Fibroblast of pulmonary artery (primary cell): ENCODE measurements around the gene PFDN6.

Experiments used
- DNase-seq: peaks from one replicate; pipeline ENCODE4 v3.0.0-alpha.2; 2010; ENCODE audit warnings: low read depth
- H3K4me3 ChIP-seq: replicated peaks from 2 replicates; pipeline ENCODE4 v1.5.1; 2011; ENCODE audit warnings: low read depth, mild to moderate bottlenecking, control low read depth, low read length, moderate library complexity
- TF ChIP-seq, protein P1 (sequence below): IDR thresholded peaks from 2 replicates; pipeline ENCODE4 v1.5.1; 2011; ENCODE audit warnings: mild to moderate bottlenecking, control low read depth, low read length, inconsistent platforms; ENCODE audit errors: missing control alignments

Gene PFDN6

DNA sequence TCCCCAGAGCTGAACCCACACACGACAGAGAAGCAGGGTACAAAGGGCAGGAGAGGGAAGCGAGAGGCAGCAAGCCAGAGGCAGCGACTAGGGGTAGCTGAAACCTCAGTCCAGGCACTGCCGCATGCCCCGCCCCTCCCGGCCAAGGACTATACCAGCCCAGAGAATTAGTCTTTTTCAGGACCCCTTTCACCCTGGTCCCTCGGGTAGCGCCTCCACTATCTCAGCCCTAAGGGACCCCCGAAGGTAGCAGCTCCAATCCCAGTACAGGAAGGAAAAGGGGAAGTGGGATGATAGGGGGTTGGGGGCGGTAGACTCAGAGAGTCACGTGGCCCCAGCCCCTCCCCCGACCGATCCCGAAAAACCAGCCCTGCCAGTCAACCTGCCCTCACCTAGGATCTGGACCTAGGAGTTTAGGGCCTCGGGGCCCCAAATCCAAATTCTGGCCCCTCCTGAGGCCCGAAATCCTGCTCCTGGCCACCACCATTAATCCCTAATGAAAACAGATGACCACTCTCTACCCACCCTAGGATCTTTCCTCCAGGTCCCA is 8.1 kb downstream of the PFDN6 start:
- no peak for DNase-seq
- H3K4me3 ChIP-seq: peak overlapping the region; percentile 81
- TF ChIP-seq, protein P1, sequence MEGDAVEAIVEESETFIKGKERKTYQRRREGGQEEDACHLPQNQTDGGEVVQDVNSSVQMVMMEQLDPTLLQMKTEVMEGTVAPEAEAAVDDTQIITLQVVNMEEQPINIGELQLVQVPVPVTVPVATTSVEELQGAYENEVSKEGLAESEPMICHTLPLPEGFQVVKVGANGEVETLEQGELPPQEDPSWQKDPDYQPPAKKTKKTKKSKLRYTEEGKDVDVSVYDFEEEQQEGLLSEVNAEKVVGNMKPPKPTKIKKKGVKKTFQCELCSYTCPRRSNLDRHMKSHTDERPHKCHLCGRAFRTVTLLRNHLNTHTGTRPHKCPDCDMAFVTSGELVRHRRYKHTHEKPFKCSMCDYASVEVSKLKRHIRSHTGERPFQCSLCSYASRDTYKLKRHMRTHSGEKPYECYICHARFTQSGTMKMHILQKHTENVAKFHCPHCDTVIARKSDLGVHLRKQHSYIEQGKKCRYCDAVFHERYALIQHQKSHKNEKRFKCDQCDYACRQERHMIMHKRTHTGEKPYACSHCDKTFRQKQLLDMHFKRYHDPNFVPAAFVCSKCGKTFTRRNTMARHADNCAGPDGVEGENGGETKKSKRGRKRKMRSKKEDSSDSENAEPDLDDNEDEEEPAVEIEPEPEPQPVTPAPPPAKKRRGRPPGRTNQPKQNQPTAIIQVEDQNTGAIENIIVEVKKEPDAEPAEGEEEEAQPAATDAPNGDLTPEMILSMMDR: no peak

DNA sequence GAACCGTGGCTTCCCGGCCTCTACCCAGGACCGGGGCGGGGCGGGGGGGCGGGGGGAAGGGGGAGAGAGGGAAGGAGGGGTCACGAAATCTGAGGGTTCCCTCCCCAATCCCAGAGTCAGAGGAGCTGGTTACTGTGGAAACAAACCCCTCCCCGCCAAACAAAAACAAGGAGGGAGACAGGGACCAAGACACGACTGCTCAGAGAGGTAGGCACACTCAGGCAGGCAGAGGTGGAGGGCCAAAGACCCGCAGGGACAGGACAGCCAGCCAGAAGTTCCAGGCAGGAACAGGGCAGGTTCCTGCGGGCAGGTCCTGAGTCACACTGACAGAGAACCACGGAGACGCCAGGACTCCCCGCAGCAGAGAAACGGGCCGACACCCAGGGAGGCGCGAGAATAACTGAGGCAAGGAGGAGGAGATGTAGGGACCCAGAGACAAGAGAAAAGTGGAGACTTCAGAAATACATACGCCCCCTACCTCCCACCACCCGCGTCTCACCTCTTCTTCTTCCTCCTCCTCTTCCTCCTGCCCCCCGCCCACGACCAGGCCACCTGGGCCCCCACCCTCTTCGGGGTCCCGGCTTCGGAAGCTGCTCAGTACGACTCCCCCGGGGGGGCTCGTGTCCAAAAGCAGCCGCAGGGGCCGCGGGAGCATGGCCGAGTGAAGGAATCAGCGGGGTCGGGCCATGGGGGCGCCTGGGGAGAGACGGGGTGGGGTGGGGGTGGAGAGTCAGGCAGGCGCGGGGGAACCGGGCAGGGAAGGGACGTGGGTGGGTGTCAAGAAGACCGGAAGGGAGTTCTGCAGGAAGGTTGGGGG is 8.8 kb downstream of the PFDN6 start:
- DNase-seq: peak; percentile 90
- H3K4me3 ChIP-seq: peak overlapping the region; percentile 81
- TF ChIP-seq, protein P1: no peak

DNA sequence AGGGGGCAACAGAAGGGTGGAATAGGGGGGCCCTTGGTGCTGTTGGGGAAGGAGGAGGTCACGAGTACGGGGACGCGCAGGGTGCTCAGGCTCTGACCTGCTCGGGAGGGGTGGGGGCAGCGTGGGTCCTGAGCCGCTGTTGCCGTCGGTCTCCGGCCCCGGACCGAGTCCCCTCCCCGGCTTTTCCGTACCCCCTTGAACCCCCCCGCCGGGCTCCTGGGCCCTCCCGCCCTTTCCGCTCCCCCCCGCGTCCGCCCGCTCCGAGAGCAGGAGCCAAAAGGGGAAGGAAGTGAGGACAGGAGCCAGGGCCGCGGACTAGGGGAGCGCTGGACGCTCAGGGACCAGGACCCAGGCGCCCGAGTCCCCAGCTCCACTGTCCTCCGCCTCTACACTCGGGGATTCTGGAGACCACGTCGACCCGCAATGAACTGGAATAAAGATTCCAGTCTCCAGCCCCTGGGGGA is 9.4 kb downstream of the PFDN6 start, which contains the start of gene RGL2:
TSS of gene RGL2 (minus strand) at position 170 of the 464 bp plus-strand sequence. CDS start 332 bp downstream, outside the sequence.
- H3K4me3 ChIP-seq: peak within 1 kb of the TSS; percentile 81
- TF ChIP-seq, protein P1: no peak
- DNase-seq: peak; percentile 62

DNA sequence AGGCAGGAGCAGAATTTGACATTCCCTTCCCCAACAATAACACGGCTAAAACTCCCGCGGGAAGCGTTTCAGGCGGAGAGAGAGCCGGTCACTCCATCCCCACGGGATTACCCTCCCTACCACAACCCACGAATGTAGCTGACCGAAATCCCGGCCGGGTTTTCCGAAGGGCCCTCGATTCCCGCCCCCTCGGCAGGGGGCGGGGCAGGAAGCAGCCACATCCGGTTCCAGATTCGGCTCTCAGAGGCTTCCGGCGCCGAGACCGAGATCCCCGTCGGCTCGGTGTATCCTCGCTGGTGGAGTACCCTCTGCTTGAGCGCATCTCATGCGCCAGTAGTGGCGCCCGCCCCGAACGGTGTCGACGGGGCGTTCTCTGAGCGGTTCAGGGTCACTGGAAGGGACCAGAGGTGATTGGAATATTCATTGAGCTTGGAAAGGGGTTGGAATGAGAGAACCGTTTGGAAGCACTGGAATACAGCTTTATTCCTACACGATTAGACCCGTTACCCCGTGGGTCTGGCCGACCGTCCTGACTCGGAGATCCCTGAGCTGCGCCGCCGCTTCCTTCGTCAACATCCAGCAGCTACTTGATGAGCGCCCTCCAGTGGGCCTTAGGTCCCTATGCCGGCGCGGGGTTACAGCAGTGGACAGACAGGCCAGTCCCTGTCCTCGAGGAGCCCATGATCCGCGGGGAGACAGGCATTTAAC is 10.0 kb downstream of the PFDN6 start:
- H3K4me3 ChIP-seq: peak overlapping the region; percentile 81
- peak; percentile 92 for DNase-seq
- TF ChIP-seq, protein P1: peak; percentile 69

DNA sequence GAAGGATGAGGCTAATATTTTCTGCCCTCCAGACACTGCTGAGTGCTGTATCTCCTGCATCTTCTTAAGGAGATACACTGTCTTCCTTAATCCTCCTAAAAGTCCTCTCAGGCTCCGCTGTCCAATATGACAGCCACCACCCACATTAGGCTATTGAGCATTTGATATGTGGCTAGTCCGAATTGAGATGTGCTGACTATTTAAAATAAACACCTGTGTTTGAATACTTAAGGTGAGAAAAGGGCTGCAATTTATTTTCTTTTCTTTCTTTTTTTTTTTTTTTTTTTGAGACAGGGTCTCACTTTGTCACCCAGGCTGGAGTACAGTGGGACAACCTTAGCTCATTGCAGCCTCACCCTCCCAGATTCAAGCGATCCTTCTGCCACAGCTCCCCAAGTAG is 12.5 kb downstream of the PFDN6 start:
- no peak for DNase-seq
- no peak overlapping the region for H3K4me3 ChIP-seq
- TF ChIP-seq, protein P1: no peak

DNA sequence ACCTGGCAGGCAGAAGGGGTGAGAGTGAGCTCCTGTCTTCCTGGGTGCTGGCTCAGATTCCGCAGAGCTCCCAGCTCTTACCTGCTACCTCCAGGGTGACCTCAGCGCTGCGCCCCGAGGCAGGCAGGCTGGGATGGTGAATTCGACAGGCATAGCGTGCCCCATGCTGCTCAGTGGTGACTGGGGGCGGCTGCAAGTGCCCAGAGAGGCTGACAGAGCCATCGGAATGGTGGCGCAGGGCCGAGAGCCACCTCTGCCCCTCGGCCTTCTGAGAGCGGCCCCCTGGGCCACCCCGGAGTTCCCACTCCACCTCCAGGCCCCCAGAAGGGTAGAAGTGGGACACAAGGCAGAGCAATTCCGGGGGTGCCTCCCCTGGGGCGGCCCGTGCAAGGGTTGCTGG is 14.8 kb downstream of the PFDN6 start:
- DNase-seq: no peak
- TF ChIP-seq, protein P1: no peak
- H3K4me3 ChIP-seq: no peak overlapping the region
